ENCODE data around the gene PSTPIP2.

GRCh38 chr18:46072376-46072867 lies 362 bp upstream of the PSTPIP2 start:
- no peak for TF ChIP-seq POLR2A (IDR thresholded peaks at IDR 0.05; ENCODE audit: low read depth, low read length)
- no peak for TF ChIP-seq POLR2AphosphoS5 (IDR thresholded peaks at IDR 0.05; ENCODE audit: low read depth, low read length)
- TF ChIP-seq TAF1 (IDR thresholded peaks at IDR 0.05; ENCODE audit: borderline replicate concordance, low read depth, low read length), result no peak
